H1 (cell line): ENCODE results near the gene THBD. TPM values are rescaled to one million over a fixed set of nuclear protein-coding genes. Genes with fewer than 3 reads are reported as not detected.

ENCODE experiments used
- CTCF ChIA-PET: fragments of 300-600 bp; sonication (Branson Sonifier 250); formaldehyde crosslinking; loops from one replicate; lab custom pipeline; 2021; ENCODE audit not compliant: partially characterized antibody; lab: Charles Lee
- POLR2A ChIA-PET: fragments of 300-600 bp; sonication (Branson Sonifier 250); formaldehyde crosslinking; loops from one replicate; lab custom pipeline; 2021; ENCODE audit warnings: inconsistent platforms; ENCODE audit not compliant: partially characterized antibody; lab: Charles Lee
- DNase-seq, 2 experiments: peaks; one replicate each; pipeline versions ENCODE4 v3.0.0 to v3.0.0-alpha.2; 2010 to 2022; ENCODE audit warnings: low spot score in 2 of 2, low read depth in 1 of 2, mixed read lengths in 1 of 2
- FAIRE-seq: peaks from 2 replicates; lab custom pipeline; 2011; peaks lifted over from hg19 to GRCh38; lab: Jason Lieb, UNC
- H2AFZ ChIP-seq: 2 replicates; pipeline ENCODE4 v1.8.1; 2012; ENCODE audit warnings: low read length, inconsistent platforms
- H2AK5ac ChIP-seq: 2 replicates; pipeline ENCODE4 v1.6.1; 2013; ENCODE audit warnings: low read depth, low read length
- H2BK120ac ChIP-seq: replicated peaks from 2 replicates; pipeline ENCODE3; 2013; ENCODE audit warnings: low read depth, low read length, inconsistent platforms
- H2BK12ac ChIP-seq: 2 replicates; pipeline ENCODE4 v1.6.1; 2013; ENCODE audit warnings: low read depth, low read length
- H2BK15ac ChIP-seq: 2 replicates; pipeline ENCODE4 v1.6.1; 2013; ENCODE audit warnings: low read length
- H2BK20ac ChIP-seq: 2 replicates; pipeline ENCODE4 v1.6.1; 2013; ENCODE audit warnings: low read length
- H2BK5ac ChIP-seq: 2 replicates; pipeline ENCODE4 v1.6.1; 2013; ENCODE audit warnings: low read depth, low read length
- H3K14ac ChIP-seq: 2 replicates; pipeline ENCODE4 v1.6.1; 2013; ENCODE audit warnings: inconsistent platforms; ENCODE audit not compliant: insufficient read length
- H3K18ac ChIP-seq: 2 replicates; pipeline ENCODE4 v1.6.1; 2013; ENCODE audit warnings: low read length; ENCODE audit errors: extremely low read depth
- H3K23ac ChIP-seq: 2 replicates; pipeline ENCODE4 v1.6.1; 2013; ENCODE audit warnings: inconsistent platforms; ENCODE audit not compliant: insufficient read length
- H3K23me2 ChIP-seq: 2 replicates; pipeline ENCODE4 v1.6.1; 2013; ENCODE audit warnings: low read depth, low read length
- H3K27ac ChIP-seq: 2 replicates; pipeline ENCODE4 v1.6.1; 2011; ENCODE audit warnings: low read depth, low read length, inconsistent platforms
- H3K27me3 ChIP-seq, 4 experiments: replicated peaks in 1 of 4; 1 replicate in 1 of 4; 2 replicates in 3 of 4; pipeline versions ENCODE4 v1.6.1 to v1.8.1; 2011 to 2013; ENCODE audit warnings: low read length in 3 of 4, mild to moderate bottlenecking in 3 of 4, inconsistent platforms in 2 of 4, mixed read lengths in 2 of 4, moderate library complexity in 1 of 4; ENCODE audit not compliant: control insufficient read depth in 3 of 4, insufficient read depth in 3 of 4; ENCODE audit errors: extremely low read depth in 1 of 4
- H3K36me3 ChIP-seq, 4 experiments: 2 replicates each; pipeline versions ENCODE4 v1.6.1 to v1.8.1; 2011 to 2013; ENCODE audit warnings: mild to moderate bottlenecking in 4 of 4, low read length in 3 of 4, moderate library complexity in 2 of 4, control low read depth in 1 of 4, inconsistent platforms in 1 of 4; ENCODE audit not compliant: insufficient read depth in 4 of 4, control insufficient read depth in 2 of 4
- H3K4ac ChIP-seq: replicated peaks from 2 replicates; pipeline ENCODE3; 2013; ENCODE audit warnings: low read length, low read depth, mixed read lengths, inconsistent platforms; ENCODE audit not compliant: insufficient read length
- H3K4me1 ChIP-seq, 4 experiments: replicated peaks in 1 of 4; 1 replicate in 1 of 4; 2 replicates in 3 of 4; pipeline versions ENCODE4 v1.6.1 to v1.8.1; 2011 to 2013; ENCODE audit warnings: low read length in 3 of 4, inconsistent platforms in 2 of 4, mixed read lengths in 1 of 4; ENCODE audit not compliant: insufficient read depth in 4 of 4, control insufficient read depth in 3 of 4
- H3K4me2 ChIP-seq, 2 experiments: 2 replicates each; pipeline versions ENCODE4 v1.6.1 to v1.8.1; 2011 to 2013; ENCODE audit warnings: low read depth in 2 of 2, low read length in 2 of 2, control low read depth in 1 of 2, inconsistent platforms in 1 of 2, mild to moderate bottlenecking in 1 of 2; ENCODE audit not compliant: insufficient read depth in 1 of 2
- H3K4me3 ChIP-seq, 4 experiments: fragments of 200-600, 300-600 bp in 1 of 4; sonication (generic), shearing (Covaris generic), sonication (Bioruptor Twin) in 1 of 4; 2 replicates each; pipeline versions ENCODE4 v1.5.1 to v1.8.1; 2011 to 2016; ENCODE audit warnings: low read length in 4 of 4, low read depth in 3 of 4, control low read depth in 2 of 4, inconsistent platforms in 2 of 4, mild to moderate bottlenecking in 2 of 4, mixed read lengths in 1 of 4, moderate library complexity in 1 of 4; ENCODE audit not compliant: insufficient read depth in 2 of 4; ENCODE audit errors: extremely low read depth in 1 of 4
- H3K56ac ChIP-seq: replicated peaks from 2 replicates; pipeline ENCODE3; 2013; ENCODE audit warnings: low read depth, mild to moderate bottlenecking, mixed read lengths, low read length, inconsistent platforms; ENCODE audit not compliant: insufficient read length
- H3K79me1 ChIP-seq: 2 replicates; pipeline ENCODE4 v1.6.1; 2013; ENCODE audit warnings: low read depth, low read length, control low read depth
- H3K79me2 ChIP-seq, 2 experiments: 2 replicates each; pipeline versions ENCODE4 v1.6.1 to v1.8.1; 2012 to 2013; ENCODE audit warnings: low read length in 2 of 2, mild to moderate bottlenecking in 2 of 2, inconsistent platforms in 1 of 2; ENCODE audit not compliant: insufficient read depth in 2 of 2, control insufficient read depth in 1 of 2
- H3K9ac ChIP-seq, 4 experiments: replicated peaks in 1 of 4; 1 replicate in 1 of 4; 2 replicates in 3 of 4; pipeline versions ENCODE4 v1.6.1 to v1.8.1; 2011 to 2013; ENCODE audit warnings: low read depth in 3 of 4, low read length in 3 of 4, control low read depth in 2 of 4, mild to moderate bottlenecking in 2 of 4, moderate library complexity in 2 of 4, inconsistent platforms in 1 of 4; ENCODE audit errors: extremely low read depth in 1 of 4
- H3K9me3 ChIP-seq, 2 experiments: 2 replicates each; pipeline versions ENCODE4 v1.6.1 to v1.8.1; 2012 to 2013; ENCODE audit warnings: mild to moderate bottlenecking in 2 of 2, moderate library complexity in 2 of 2, control low read depth in 1 of 2, inconsistent platforms in 1 of 2, low read depth in 1 of 2, low read length in 1 of 2, mixed read lengths in 1 of 2; ENCODE audit not compliant: insufficient read depth in 2 of 2
- H4K20me1 ChIP-seq, 2 experiments: replicated peaks in 1 of 2; 2 replicates each; pipeline versions ENCODE3 to v1.8.1; 2011 to 2013; ENCODE audit warnings: inconsistent platforms in 2 of 2, low read length in 2 of 2, mild to moderate bottlenecking in 1 of 2; ENCODE audit not compliant: insufficient read depth in 2 of 2, control insufficient read depth in 1 of 2
- H4K5ac ChIP-seq: 2 replicates; pipeline ENCODE4 v1.6.1; 2013; ENCODE audit warnings: low read length, low read depth, mixed read lengths, inconsistent platforms; ENCODE audit not compliant: insufficient read length
- H4K8ac ChIP-seq: 2 replicates; pipeline ENCODE4 v1.8.0; 2013; ENCODE audit warnings: mild to moderate bottlenecking, moderate library complexity, low read length, inconsistent platforms; ENCODE audit not compliant: insufficient read depth; ENCODE audit errors: extremely low read depth
- H4K91ac ChIP-seq: replicated peaks from 2 replicates; pipeline ENCODE3; 2013; ENCODE audit warnings: low read length, mixed read lengths, inconsistent platforms; ENCODE audit not compliant: insufficient read length
- BACH1 ChIP-seq: IDR thresholded peaks from 2 replicates; pipeline ENCODE4 v1.6.1; 2012; ENCODE audit warnings: low read length, improper control_type of control experiment
- CEBPB ChIP-seq: IDR thresholded peaks from 2 replicates; pipeline ENCODE4 v1.6.1; 2012; ENCODE audit warnings: low read depth, low read length
- EP300 ChIP-seq, 2 experiments: IDR thresholded peaks; 1 replicate in 1 of 2; 2 replicates in 1 of 2; pipeline ENCODE4 v1.6.1; 2011 to 2012; ENCODE audit warnings: low read depth in 2 of 2, low read length in 2 of 2, mild to moderate bottlenecking in 2 of 2, borderline replicate concordance in 1 of 2, inconsistent platforms in 1 of 2, moderate library complexity in 1 of 2
- EZH2 ChIP-seq: fragments of 200-600 bp; sonication (generic); IDR thresholded peaks from 2 replicates; pipeline ENCODE4 v1.7.1; 2012; ENCODE audit warnings: low read depth, mild to moderate bottlenecking, moderate library complexity, low read length, inconsistent platforms; ENCODE audit not compliant: severe bottlenecking
- KDM5A ChIP-seq: fragments of 200-600 bp; IDR thresholded peaks from 2 replicates; pipeline ENCODE4 v1.7.1; 2012; ENCODE audit warnings: mild to moderate bottlenecking, low read length, inconsistent platforms, mixed read lengths
- NRF1 ChIP-seq: IDR thresholded peaks from 2 replicates; pipeline ENCODE4 v1.6.1; 2011; ENCODE audit warnings: mild to moderate bottlenecking, low read depth, low read length, improper control_type of control experiment
- POLR2A ChIP-seq, 2 experiments: IDR thresholded peaks; 1 replicate in 1 of 2; 2 replicates in 1 of 2; pipeline ENCODE4 v1.6.1; 2011; ENCODE audit warnings: low read depth in 2 of 2, low read length in 2 of 2, mild to moderate bottlenecking in 2 of 2; ENCODE audit errors: control extremely low read depth in 1 of 2
- RNF2 ChIP-seq: fragments of 200-900, 300-1000 bp; sonication (generic); IDR thresholded peaks from 2 replicates; pipeline ENCODE4 v1.7.1; 2016; ENCODE audit warnings: borderline replicate concordance, low read depth, mild to moderate bottlenecking, antibody characterized with exemption, low read length; ENCODE audit not compliant: poor library complexity, severe bottlenecking; ENCODE audit errors: missing control alignments
- SP1 ChIP-seq: IDR thresholded peaks from 2 replicates; pipeline ENCODE4 v1.6.1; 2011; ENCODE audit warnings: low read depth, low read length
- WGBS, 2 experiments: shearing (Covaris generic) in 1 of 2; methylation state at CpG; one replicate each; pipeline versions ENCODE4 v1.1.6 to v1.1.7; 2013 to 2015; ENCODE audit warnings: low lambda C conversion rate in 2 of 2, mixed read lengths in 2 of 2, inconsistent platforms in 1 of 2, low coverage in 1 of 2, missing lambda C conversion rate in 1 of 2; ENCODE audit not compliant: insufficient replicate concordance in 2 of 2, insufficient coverage in 1 of 2, insufficient read length in 1 of 2; ENCODE audit errors: extremely low coverage in 1 of 2, missing lambda C conversion rate in 1 of 2; 5-methylcytosine and 5-hydroxymethylcytosine counted together
- polyA plus RNA-seq, 7 experiments: library from polyadenylated mRNA; depleted of rRNA in 3 of 7; stranded (reverse) in 5 of 7; unstranded in 2 of 7; fragments of >200 nt in 5 of 7; fragments of 200-250 nt in 2 of 7; gene quantifications; 1 replicate in 5 of 7; 2 replicates in 1 of 7; 4 replicates in 1 of 7; pipeline versions ENCODE4 v1.2.1 to v1.2.3, GENCODE V29; 2011 to 2013; ENCODE audit warnings: missing spikeins in 2 of 7, mixed read lengths in 2 of 7
- total RNA-seq: library from RNA; stranded (reverse); fragmentation: NEBNext Ultra II Directional; extraction: Animal tissue kit (Norgen Biotek cat#: 25700); gene quantifications from 2 replicates; pipeline ENCODE4 v1.2.1, GENCODE V29; 2021

The THBD gene
- total and polyA plus RNA-seq, 2 of the 8 experiments (the other 6 are each of a cell fraction or from before 2014, with no cell fraction given), result 0.21 to 0.43 TPM

DNA sequence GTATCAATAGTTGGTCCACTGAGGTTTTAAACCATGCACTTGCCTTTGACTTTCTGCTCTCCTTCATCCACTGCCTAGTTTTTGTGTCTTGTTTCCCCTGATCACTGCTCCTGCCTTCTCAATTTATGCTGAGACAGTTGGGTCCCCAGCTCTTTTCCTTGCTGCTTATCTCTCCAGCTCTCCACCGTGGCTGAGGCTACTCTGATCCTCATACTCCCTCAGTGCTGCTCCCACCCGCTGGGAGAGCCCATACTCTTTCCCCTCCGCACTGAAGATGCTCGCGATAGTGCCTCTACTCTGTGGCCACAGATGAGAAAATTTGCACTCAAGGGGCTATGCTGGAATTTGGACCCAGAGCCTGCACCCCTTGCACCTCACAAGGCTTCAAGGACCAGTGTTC, 3.4 kb upstream of the THBD start:
- H4K5ac ChIP-seq, result no peak overlapping the region
- H3K56ac ChIP-seq, result no peak overlapping the region
- H3K4me3 ChIP-seq, result no peak overlapping the region
- H3K79me1 ChIP-seq, result no peaks in the 10 kb centered on the region
- H3K27me3 ChIP-seq, result peaks cover 20 to 43% (median 33%) of the 10 kb centered on the region in 4 experiments
- H3K4ac ChIP-seq, result no peak overlapping the region
- POLR2A ChIA-PET, result no interaction called here
- no peak overlapping the region for H4K8ac ChIP-seq
- H3K4me2 ChIP-seq, result no peak overlapping the region
- H4K20me1 ChIP-seq, result peaks cover 0 to 5% of the 10 kb centered on the region in 2 experiments
- CTCF ChIA-PET, result interaction anchor here (0.7 to 4.4 kb wide), 5 partner anchors 27 to 287 kb away, joined by 3 to 47 read pairs (median 9); no protein-coding TSS in a partner anchor
- H2BK5ac ChIP-seq, result no peak overlapping the region
- H3K27ac ChIP-seq, result no peak overlapping the region
- no peak overlapping the region for H3K23ac ChIP-seq
- H3K36me3 ChIP-seq, result no peaks in the 10 kb centered on the region
- no peak overlapping the region for H2AFZ ChIP-seq
- H2BK120ac ChIP-seq, result no peak overlapping the region
- H3K9me3 ChIP-seq, result peaks cover 0 to 5% of the 10 kb centered on the region in 2 experiments; a peak in 1 of 4 replicates
- peaks cover 4 to 12% (median 6%) of the 10 kb centered on the region in 4 experiments; a peak in 6 of 7 replicates for H3K4me1 ChIP-seq
- H3K18ac ChIP-seq, result no peak overlapping the region
- 100% methylated on average over 5 of the region's 5 CpGs; no CpG with 5 or more reads in 1 of the 2 experiments for WGBS, 2 experiments
- H2BK20ac ChIP-seq, result 0 out of 2 replicates have a peak overlapping the region, but pooled peaks have one; percentile 55
- no peak overlapping the region for H3K14ac ChIP-seq
- no peak overlapping the region for H4K91ac ChIP-seq
- FAIRE-seq (no peak), DNase-seq (no peak)
- TF ChIP-seq SP1 (no peak), KDM5A (no peak), NRF1 (no peak), EP300 (IDR thresholded peaks at IDR 0.05; ENCODE audit: borderline replicate concordance in 1 of 2, low read depth in 2 of 2, low read length in 2 of 2) (no peak), RNF2 (no peak), BACH1 (no peak), POLR2A (IDR thresholded peaks at IDR 0.05; ENCODE audit: control extremely low read depth in 1 of 2, low read depth in 2 of 2, low read length in 2 of 2) (no peak), CEBPB (no peak), EZH2 (no peak)
- H2BK12ac ChIP-seq, result 0 out of 2 replicates have a peak overlapping the region, but pooled peaks have one; percentile 9
- H3K23me2 ChIP-seq, result peaks cover 28% of the 10 kb centered on the region
- no peaks in the 10 kb centered on the region for H3K79me2 ChIP-seq
- no peak overlapping the region for H2BK15ac ChIP-seq
- no peak overlapping the region for H3K9ac ChIP-seq
- H2AK5ac ChIP-seq, result peak overlapping the region; percentile 53; the same call in 1 of the 2 replicates
